Endothelial cell of umbilical vein (primary cell): ENCODE results near the gene ROBO2. TPM values are rescaled to one million over a fixed set of nuclear protein-coding genes. Genes with fewer than 3 reads are reported as not detected.
A peak's percentile ranks its signal among the peaks of the same experiment; 100 is the strongest.

Experiments used
- Bru-seq: library from RNA; stranded (reverse); fragments of 400-500 nt; gene quantifications from one replicate; lab custom pipeline; 2021; lab: Mats Ljungman, UMichigan
- BruChase-seq, 2 experiments: library from RNA; stranded (reverse); fragments of 400-500 nt; gene quantifications; one replicate each; lab custom pipeline; 2021; lab: Mats Ljungman, UMichigan
- BruUV-seq: library from RNA; stranded (reverse); fragments of 400-500 nt; replicated peaks from 2 replicates; lab custom pipeline; 2021; lab: Mats Ljungman, UMichigan
- CTCF ChIA-PET: fragments of 300-600, 350-600 bp; sonication (Branson Sonifier 250); formaldehyde crosslinking; loops from one replicate; lab custom pipeline; 2021; ENCODE audit warnings: antibody characterized with exemption, inconsistent platforms; lab: Charles Lee
- POLR2A ChIA-PET: fragments of 300-600, 350-600 bp; sonication (Branson Sonifier 250); formaldehyde crosslinking; loops from one replicate; lab custom pipeline; 2021; ENCODE audit warnings: antibody characterized with exemption, inconsistent platforms; lab: Charles Lee
- DNase-seq: peaks from one replicate; pipeline ENCODE4 v3.0.0-alpha.2; 2011; ENCODE audit warnings: low read depth, low spot score
- FAIRE-seq: peaks from 2 replicates; lab custom pipeline; 2011; peaks lifted over from hg19 to GRCh38; lab: Jason Lieb, UNC
- H2AFZ ChIP-seq: 2 replicates; pipeline ENCODE4 v1.6.0; 2012; ENCODE audit warnings: low read depth, low read length, control low read depth, inconsistent platforms
- H3K27ac ChIP-seq: 2 replicates; pipeline ENCODE4 v1.5.1; 2011; ENCODE audit warnings: low read depth, mild to moderate bottlenecking, control low read depth, low read length, moderate library complexity; ENCODE audit not compliant: insufficient read depth
- H3K27me3 ChIP-seq, 2 experiments: 2 replicates each; pipeline versions ENCODE4 v1.6.0 to v1.6.1; 2011; ENCODE audit warnings: low read length in 2 of 2, mixed read lengths in 1 of 2; ENCODE audit not compliant: control insufficient read depth in 2 of 2, insufficient read depth in 2 of 2
- H3K36me3 ChIP-seq, 2 experiments: 2 replicates in 1 of 2; 3 replicates in 1 of 2; pipeline ENCODE4 v1.5.1; 2011; ENCODE audit warnings: low read length in 2 of 2, mild to moderate bottlenecking in 1 of 2, moderate library complexity in 1 of 2; ENCODE audit not compliant: control insufficient read depth in 2 of 2, insufficient read depth in 2 of 2; ENCODE audit errors: extremely low read depth in 1 of 2
- H3K4me1 ChIP-seq: 3 replicates; pipeline ENCODE4 v1.5.1; 2011; ENCODE audit warnings: mild to moderate bottlenecking, low read length; ENCODE audit not compliant: control insufficient read depth, insufficient read depth; ENCODE audit errors: extremely low read depth
- H3K4me2 ChIP-seq: 2 replicates; pipeline ENCODE4 v1.6.1; 2011; ENCODE audit warnings: low read length, control low read depth, mixed read lengths; ENCODE audit not compliant: insufficient read depth
- H3K4me3 ChIP-seq, 3 experiments: fragments of 200-600 bp in 1 of 3; sonication (generic), shearing (Covaris generic) in 1 of 3; replicated peaks in 1 of 3; 2 replicates each; pipeline ENCODE4 v1.5.1; 2011 to 2016; ENCODE audit warnings: control low read depth in 3 of 3, low read length in 3 of 3, mild to moderate bottlenecking in 2 of 3, inconsistent platforms in 1 of 3, low read depth in 1 of 3, moderate library complexity in 1 of 3; ENCODE audit not compliant: insufficient read depth in 1 of 3
- H3K79me2 ChIP-seq: 2 replicates; pipeline ENCODE4 v1.6.0; 2012; ENCODE audit warnings: low read length, inconsistent platforms; ENCODE audit not compliant: control insufficient read depth, insufficient read depth
- H3K9ac ChIP-seq: replicated peaks from 2 replicates; pipeline ENCODE3; 2011; ENCODE audit warnings: low read length, control low read depth; ENCODE audit not compliant: insufficient read depth; ENCODE audit errors: extremely low read depth
- H3K9me1 ChIP-seq: replicated peaks from 3 replicates; pipeline ENCODE4 v1.6.0; 2011; ENCODE audit warnings: mild to moderate bottlenecking, low read length; ENCODE audit not compliant: control insufficient read depth, insufficient read depth; ENCODE audit errors: extremely low read depth
- H3K9me3 ChIP-seq: replicated peaks from 2 replicates; pipeline ENCODE4 v1.5.1; 2012; ENCODE audit warnings: low read length, inconsistent platforms; ENCODE audit not compliant: control insufficient read depth, insufficient read depth
- H4K20me1 ChIP-seq: replicated peaks from 2 replicates; pipeline ENCODE3; 2011; ENCODE audit warnings: mild to moderate bottlenecking, low read length; ENCODE audit not compliant: control insufficient read depth, insufficient read depth; ENCODE audit errors: extremely low read depth
- JUN ChIP-seq: IDR thresholded peaks from 2 replicates; pipeline ENCODE4 v1.6.1; 2011; ENCODE audit warnings: borderline replicate concordance, low read depth; ENCODE audit not compliant: insufficient read length, insufficient read depth
- POLR2AphosphoS5 ChIP-seq: IDR thresholded peaks from 2 replicates; pipeline ENCODE4 v1.6.1; 2012; ENCODE audit warnings: low read depth, mild to moderate bottlenecking, control low read depth, low read length, moderate library complexity; ENCODE audit not compliant: insufficient read depth
- dilution Hi-C: fragments of 300-500 bp; cut with MboI; formaldehyde crosslinking; loops from one replicate; pipeline ENCODE4 v1.15.0; 2019; ENCODE audit warnings: low sequenced_read_pairs; ENCODE audit not compliant: extremely low pct_ligation_motif_present
- intact Hi-C: fragments of 100-400 bp; cut with micrococcal nuclease; formaldehyde crosslinking; loops from one replicate; pipeline ENCODE4 v1.10.0; 2022
- long read RNA-seq: library from polyadenylated mRNA; stranded (forward); transcript quantifications from one replicate; pipeline ENCODE4 v2.0.0, GENCODE V29; 2021
- polyA minus RNA-seq, 3 experiments: library from RNA; depleted of rRNA, polyadenylated mRNA; stranded (reverse); fragments of >200 nt; gene quantifications; 1 replicate in 1 of 3; 2 replicates in 2 of 3; pipeline ENCODE4 v1.2.3, GENCODE V29; 2011
- polyA plus RNA-seq, 4 experiments: library from polyadenylated mRNA; depleted of rRNA in 3 of 4; stranded (reverse) in 3 of 4; unstranded in 1 of 4; fragments of >200 nt; gene quantifications; 2 replicates each; pipeline versions ENCODE4 v1.2.1 to v1.2.3, GENCODE V29; 2011 to 2012; ENCODE audit warnings: missing spikeins in 1 of 4
- total RNA-seq: library from RNA; stranded (reverse); gene quantifications from 2 replicates; pipeline ENCODE4 v1.2.3, GENCODE V29; 2021

ROBO2 gene, protein sequence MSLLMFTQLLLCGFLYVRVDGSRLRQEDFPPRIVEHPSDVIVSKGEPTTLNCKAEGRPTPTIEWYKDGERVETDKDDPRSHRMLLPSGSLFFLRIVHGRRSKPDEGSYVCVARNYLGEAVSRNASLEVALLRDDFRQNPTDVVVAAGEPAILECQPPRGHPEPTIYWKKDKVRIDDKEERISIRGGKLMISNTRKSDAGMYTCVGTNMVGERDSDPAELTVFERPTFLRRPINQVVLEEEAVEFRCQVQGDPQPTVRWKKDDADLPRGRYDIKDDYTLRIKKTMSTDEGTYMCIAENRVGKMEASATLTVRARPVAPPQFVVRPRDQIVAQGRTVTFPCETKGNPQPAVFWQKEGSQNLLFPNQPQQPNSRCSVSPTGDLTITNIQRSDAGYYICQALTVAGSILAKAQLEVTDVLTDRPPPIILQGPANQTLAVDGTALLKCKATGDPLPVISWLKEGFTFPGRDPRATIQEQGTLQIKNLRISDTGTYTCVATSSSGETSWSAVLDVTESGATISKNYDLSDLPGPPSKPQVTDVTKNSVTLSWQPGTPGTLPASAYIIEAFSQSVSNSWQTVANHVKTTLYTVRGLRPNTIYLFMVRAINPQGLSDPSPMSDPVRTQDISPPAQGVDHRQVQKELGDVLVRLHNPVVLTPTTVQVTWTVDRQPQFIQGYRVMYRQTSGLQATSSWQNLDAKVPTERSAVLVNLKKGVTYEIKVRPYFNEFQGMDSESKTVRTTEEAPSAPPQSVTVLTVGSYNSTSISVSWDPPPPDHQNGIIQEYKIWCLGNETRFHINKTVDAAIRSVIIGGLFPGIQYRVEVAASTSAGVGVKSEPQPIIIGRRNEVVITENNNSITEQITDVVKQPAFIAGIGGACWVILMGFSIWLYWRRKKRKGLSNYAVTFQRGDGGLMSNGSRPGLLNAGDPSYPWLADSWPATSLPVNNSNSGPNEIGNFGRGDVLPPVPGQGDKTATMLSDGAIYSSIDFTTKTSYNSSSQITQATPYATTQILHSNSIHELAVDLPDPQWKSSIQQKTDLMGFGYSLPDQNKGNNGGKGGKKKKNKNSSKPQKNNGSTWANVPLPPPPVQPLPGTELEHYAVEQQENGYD (N-terminal part only)
- total RNA-seq (0.23 TPM in 1 of 2 replicates, not detected in the other), polyA plus RNA-seq (0.06 TPM in 1 of 2 replicates, not detected in the other), polyA minus RNA-seq (0.36 TPM in 1 of 2 replicates, not detected in the other), Bru-seq, nascent RNA (percentile 1 among the genes with signal in this experiment), BruChase-seq, experiment 1, labeled RNA remaining after a 6-hour chase (percentile 2 among the genes with signal in this experiment), BruChase-seq, experiment 2, labeled RNA remaining after a 2-hour chase (percentile 3 among the genes with signal in this experiment)
- 0.01 and 0.03 TPM in 2 replicates for polyA plus RNA-seq (2011; cell fraction: cytosol; rRNA removed)
- 0.03 TPM in 1 of 2 replicates, not detected in the other for polyA plus RNA-seq (2011; cell fraction: nucleus; rRNA removed)
- polyA plus RNA-seq (2012) = 0.03 and 0.10 TPM in 2 replicates
- not detected for polyA minus RNA-seq (2011; cell fraction: cytosol; rRNA and poly(A)+ RNA removed)
- not detected in 2 replicates for polyA minus RNA-seq (2011; cell fraction: nucleus; rRNA and poly(A)+ RNA removed)
- long read RNA-seq, partial matches to known transcripts = 0 of 1 reads
- long read RNA-seq, other reads (novel, unspliced or antisense) = 1 of 1 reads

DNA sequence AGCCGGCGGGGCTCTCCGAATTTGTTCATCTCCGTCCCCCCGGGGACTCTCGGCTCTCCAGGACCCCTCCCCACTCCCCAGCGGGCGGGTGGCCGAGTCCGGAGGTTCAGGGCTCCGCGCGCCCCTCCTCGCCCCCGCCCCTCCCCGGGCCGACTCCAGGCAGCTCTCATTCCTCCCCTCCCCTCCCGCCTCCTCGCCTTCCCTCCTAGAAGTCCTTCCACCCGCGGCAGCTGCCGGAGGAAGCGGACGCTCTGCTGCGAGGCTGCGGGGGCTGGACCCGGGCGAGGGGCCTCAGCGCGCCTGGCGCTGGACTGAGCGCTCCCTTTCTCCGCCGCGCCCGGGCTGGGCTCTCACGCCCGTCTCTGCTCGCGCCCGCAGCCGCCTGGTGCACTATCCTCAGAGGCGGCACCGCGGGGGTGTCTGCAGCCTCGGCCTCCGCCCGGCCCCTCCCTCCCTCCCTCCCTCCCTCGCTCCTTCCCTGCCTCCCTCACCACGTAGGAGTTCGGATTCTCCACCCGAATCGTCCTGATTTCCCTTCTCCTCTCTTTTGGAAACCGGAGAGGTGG is at the start of gene ROBO2:
Gene ROBO2 (plus strand): TSS at position 494 of the 566 bp plus-strand sequence. CDS start 687 bp downstream, outside the sequence.
- Histone ChIP-seq H3K4me2 (peak within 1 kb of the TSS; percentile 73), H3K27ac (no peak within 1 kb of the TSS), H3K4me1 (peaks cover 11% of the 10 kb centered on the region), H3K36me3 (no peaks in the 10 kb centered on the region), H3K9me1 (no peaks in the 10 kb centered on the region), H3K79me2 (no peaks in the 10 kb centered on the region), H3K9me3 (no peaks in the 10 kb centered on the region), H3K9ac (no peak within 1 kb of the TSS), H4K20me1 (no peaks in the 10 kb centered on the region), H3K4me3 (peak within 1 kb of the TSS in 2 of 3 experiments; percentile 22 to 52), H2AFZ (peak within 1 kb of the TSS; percentile 54), H3K27me3 (peaks cover 17 to 26% of the 10 kb centered on the region in 2 experiments)
- ChIA-PET CTCF (interaction anchor here (1.5 to 6.5 kb wide), 5 partner anchors 217 to 1605 kb away, joined by 6 to 132 read pairs (median 23); no protein-coding TSS in a partner anchor), POLR2A (no interaction called here)
- DNase-seq = no peak
- intact Hi-C loops (loop anchor here (1.0 to 5.0 kb wide), 2 partner anchors 1166 to 1978 kb away; no protein-coding TSS in a partner anchor), dilution Hi-C loops (no loop called here)
- BruUV-seq = no TSS peak
- TF ChIP-seq POLR2AphosphoS5 = no peak
- no peak for TF ChIP-seq JUN
- FAIRE-seq = no peak
